Measurements from ENCODE around the gene SPANXA2.

DNA sequence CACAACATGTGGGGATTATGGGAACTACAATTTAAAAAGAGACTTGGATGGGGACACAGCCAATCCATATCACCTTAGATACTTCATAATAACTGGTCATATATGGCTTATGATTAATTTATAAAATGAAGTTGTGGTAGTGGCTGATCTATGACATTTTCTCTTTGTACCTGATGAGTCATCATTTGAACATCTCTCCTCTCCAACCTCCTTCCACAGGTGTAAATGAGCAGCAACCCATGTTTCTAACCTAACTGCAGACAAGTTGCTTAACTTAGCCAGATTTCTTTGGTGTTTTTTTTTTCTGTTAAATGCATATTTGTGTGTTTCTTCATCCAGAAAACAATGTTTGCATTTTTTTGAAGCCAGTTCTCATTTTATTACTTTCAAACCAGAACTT, 42.6 kb downstream of the SPANXA2 start:
- TF ChIP-seq, protein P1, sequence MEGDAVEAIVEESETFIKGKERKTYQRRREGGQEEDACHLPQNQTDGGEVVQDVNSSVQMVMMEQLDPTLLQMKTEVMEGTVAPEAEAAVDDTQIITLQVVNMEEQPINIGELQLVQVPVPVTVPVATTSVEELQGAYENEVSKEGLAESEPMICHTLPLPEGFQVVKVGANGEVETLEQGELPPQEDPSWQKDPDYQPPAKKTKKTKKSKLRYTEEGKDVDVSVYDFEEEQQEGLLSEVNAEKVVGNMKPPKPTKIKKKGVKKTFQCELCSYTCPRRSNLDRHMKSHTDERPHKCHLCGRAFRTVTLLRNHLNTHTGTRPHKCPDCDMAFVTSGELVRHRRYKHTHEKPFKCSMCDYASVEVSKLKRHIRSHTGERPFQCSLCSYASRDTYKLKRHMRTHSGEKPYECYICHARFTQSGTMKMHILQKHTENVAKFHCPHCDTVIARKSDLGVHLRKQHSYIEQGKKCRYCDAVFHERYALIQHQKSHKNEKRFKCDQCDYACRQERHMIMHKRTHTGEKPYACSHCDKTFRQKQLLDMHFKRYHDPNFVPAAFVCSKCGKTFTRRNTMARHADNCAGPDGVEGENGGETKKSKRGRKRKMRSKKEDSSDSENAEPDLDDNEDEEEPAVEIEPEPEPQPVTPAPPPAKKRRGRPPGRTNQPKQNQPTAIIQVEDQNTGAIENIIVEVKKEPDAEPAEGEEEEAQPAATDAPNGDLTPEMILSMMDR (IDR thresholded peaks at IDR 0.05; ENCODE audit: poor library complexity, severe bottlenecking), result no peak
- TF ChIP-seq EZH2 (IDR thresholded peaks at IDR 0.05; ENCODE audit: borderline replicate concordance, insufficient read depth, low read length, poor library complexity, severe bottlenecking), result no peak
